ENCODE data around the gene ERFE.

- TF ChIP-seq, protein P1, sequence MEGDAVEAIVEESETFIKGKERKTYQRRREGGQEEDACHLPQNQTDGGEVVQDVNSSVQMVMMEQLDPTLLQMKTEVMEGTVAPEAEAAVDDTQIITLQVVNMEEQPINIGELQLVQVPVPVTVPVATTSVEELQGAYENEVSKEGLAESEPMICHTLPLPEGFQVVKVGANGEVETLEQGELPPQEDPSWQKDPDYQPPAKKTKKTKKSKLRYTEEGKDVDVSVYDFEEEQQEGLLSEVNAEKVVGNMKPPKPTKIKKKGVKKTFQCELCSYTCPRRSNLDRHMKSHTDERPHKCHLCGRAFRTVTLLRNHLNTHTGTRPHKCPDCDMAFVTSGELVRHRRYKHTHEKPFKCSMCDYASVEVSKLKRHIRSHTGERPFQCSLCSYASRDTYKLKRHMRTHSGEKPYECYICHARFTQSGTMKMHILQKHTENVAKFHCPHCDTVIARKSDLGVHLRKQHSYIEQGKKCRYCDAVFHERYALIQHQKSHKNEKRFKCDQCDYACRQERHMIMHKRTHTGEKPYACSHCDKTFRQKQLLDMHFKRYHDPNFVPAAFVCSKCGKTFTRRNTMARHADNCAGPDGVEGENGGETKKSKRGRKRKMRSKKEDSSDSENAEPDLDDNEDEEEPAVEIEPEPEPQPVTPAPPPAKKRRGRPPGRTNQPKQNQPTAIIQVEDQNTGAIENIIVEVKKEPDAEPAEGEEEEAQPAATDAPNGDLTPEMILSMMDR (IDR thresholded peaks at IDR 0.05): peak; percentile 38
- TF ChIP-seq EZH2 (IDR thresholded peaks at IDR 0.05): no peak
Observed at GRCh38 chr2:238120463-238121298, 38.1 kb upstream of the ERFE start.
